AG09309 (cell line): ENCODE measurements around the gene KDR.

ENCODE experiments used
- DNase-seq: peaks from one replicate; pipeline ENCODE4 v3.0.0-alpha.2; 2010; ENCODE audit warnings: low read depth
- H3K4me3 ChIP-seq: 2 replicates; pipeline ENCODE4 v1.5.1; 2011; ENCODE audit warnings: mild to moderate bottlenecking, low read depth, low read length, moderate library complexity; ENCODE audit not compliant: control insufficient read depth
- CTCF ChIP-seq: IDR thresholded peaks from 2 replicates; pipeline ENCODE4 v1.5.1; 2011; ENCODE audit warnings: mild to moderate bottlenecking, low read depth, low read length, inconsistent platforms; ENCODE audit not compliant: insufficient read depth, control insufficient read depth; ENCODE audit errors: missing control alignments

Gene KDR

DNA sequence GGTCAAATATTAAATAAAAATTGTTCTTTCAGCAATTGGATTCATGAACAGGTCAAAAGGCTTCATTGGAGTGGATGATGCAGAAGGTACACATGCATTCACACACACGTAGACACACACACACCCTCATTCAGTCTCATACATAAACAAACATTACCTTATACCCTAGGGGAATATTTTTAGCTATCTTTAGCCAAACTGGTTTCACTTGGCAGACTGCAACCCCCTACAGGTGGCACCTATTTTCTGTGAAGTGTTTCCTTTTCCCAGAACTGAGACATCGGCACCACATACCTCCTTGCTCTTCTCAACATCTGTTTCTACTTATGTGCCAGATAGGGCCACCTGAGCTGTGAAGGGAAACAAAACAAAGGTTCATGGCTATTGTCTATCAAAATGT lies 18.5 kb upstream of the KDR start:
- no peak for TF ChIP-seq CTCF
- DNase-seq: no peak
- H3K4me3 ChIP-seq: no peak overlapping the region

GRCh38 chr4:55138367-55138766 lies 13.0 kb upstream of the KDR start:
- no peak for TF ChIP-seq CTCF
- H3K4me3 ChIP-seq: no peak overlapping the region
- no peak for DNase-seq

DNA sequence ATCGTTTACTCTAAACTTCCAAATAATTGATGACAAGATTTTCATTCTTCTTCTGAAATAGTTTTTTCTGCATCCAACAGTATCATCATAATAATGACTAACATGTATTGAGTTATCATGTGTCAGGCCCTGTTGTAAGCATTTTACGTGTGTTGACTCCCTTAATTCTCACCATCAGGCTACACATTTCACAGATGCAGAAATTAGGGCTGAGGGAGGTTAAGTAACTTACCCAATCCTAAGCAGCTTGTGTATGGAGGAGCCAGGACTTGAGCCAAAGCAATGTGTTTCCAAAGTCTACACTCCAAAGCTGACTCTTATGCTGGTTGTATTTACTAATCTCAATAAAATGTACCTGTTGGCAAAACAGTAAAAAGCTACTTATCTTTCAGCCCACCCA lies 11.2 kb upstream of the KDR start:
- H3K4me3 ChIP-seq: no peak overlapping the region
- TF ChIP-seq CTCF: no peak
- DNase-seq: no peak

DNA sequence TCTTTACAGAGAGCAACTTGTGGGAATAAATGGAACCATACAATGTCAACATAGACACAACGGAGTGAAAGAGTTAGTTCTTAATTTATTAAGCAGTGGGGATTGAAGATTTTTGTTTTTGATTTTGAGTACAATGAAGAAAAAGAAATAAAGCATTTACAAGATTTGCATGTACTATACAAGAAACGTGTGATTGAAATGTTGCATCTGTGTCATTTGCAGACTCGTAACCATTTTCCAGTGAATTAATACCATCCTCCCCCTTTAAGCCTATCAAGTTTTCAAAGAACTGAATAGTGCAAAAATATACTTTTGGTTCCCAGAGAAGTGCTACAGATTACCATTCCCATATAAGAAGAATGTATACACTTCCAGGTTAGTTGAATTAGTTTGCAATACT lies 8.6 kb upstream of the KDR start:
- TF ChIP-seq CTCF: no peak
- no peak overlapping the region for H3K4me3 ChIP-seq
- no peak for DNase-seq

DNA sequence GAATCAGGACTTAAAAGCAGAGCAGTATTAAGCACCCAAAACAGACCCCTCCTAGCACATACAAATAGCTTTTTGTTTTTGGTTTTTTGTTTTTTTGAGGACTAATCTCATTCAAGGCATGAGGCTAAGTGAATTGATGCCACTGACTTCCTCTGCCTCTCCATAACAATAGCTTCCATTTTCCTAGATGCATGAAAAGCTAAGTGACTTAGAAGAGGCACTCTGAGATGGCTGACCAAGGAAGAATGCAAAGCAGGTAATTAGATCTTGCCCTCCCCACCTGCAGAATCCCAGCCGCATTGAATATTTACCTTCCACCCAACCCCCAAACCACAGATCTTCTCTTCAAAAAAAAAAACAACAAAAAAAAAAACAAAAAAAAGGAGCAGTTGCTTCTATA lies 7.4 kb upstream of the KDR start:
- no peak for TF ChIP-seq CTCF
- DNase-seq: no peak
- H3K4me3 ChIP-seq: no peak overlapping the region

DNA sequence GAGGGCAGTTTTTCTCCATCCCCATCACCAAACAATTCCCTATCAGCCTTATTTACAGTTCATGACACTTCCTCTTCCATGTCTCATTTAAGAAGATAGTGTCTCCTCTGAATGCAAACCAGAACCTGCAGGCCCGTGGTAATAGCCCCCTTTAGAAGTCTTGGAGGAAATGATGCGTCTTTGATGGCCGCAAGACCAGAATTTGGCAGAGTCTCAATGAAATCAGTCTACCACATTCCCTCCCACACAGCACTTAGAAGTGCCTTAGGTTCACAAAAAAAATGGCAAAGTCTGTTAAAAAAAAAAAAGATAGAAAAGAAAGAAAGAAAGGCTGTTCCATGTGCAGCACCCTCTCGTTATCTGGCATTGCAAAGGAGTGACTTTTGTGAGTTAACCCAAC lies 2.1 kb upstream of the KDR start:
- DNase-seq: no peak
- H3K4me3 ChIP-seq: no peak overlapping the region
- no peak for TF ChIP-seq CTCF

DNA sequence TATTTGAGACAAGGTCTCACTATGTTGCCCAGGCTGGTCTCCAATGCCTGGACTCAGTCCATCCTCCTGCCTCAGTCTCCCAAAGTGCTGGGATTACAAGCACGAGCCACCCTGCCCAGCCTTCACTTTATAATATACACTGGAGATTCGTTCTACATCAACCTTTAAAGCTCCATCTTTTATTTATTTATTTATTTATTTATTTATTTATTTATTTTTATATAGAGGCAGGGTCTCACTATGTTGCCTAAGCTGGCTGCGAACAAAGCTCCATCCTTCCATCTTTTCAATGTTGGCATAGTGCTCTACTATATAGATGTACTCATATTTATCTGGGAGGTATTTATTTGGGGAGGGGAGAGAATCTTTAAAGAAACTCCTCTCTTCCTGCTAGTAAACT lies 1.7 kb upstream of the KDR start:
- DNase-seq: no peak
- no peak overlapping the region for H3K4me3 ChIP-seq
- no peak for TF ChIP-seq CTCF
